BJ (cell line): ENCODE data around the gene DNASE1L1. TPM values are rescaled to one million over a fixed set of nuclear protein-coding genes. Genes with fewer than 3 reads are reported as not detected.

Experiments used
- CTCF ChIA-PET: fragments of 350-600 bp; formaldehyde crosslinking; extraction: SDS; loops from one replicate; lab custom pipeline; 2021; ENCODE audit warnings: antibody characterized with exemption, inconsistent platforms; lab: Yijun Ruan, JAX
- POLR2A ChIA-PET: fragments of 300-600 bp; sonication (Branson Sonifier 250); formaldehyde crosslinking; extraction: SDS; loops from one replicate; lab custom pipeline; 2021; ENCODE audit warnings: antibody characterized with exemption; lab: Charles Lee
- DNase-seq: peaks from one replicate; pipeline ENCODE4 v3.0.0-alpha.2; 2011; ENCODE audit warnings: low read depth
- H3K27me3 ChIP-seq: 2 replicates; pipeline ENCODE4 v1.6.0; 2011; ENCODE audit warnings: low read length; ENCODE audit not compliant: control insufficient read depth, insufficient read depth
- H3K36me3 ChIP-seq: 2 replicates; pipeline ENCODE4 v1.5.1; 2011; ENCODE audit warnings: low read length; ENCODE audit not compliant: control insufficient read depth, insufficient read depth
- H3K4me3 ChIP-seq: 2 replicates; pipeline ENCODE4 v1.5.1; 2011; ENCODE audit warnings: low read depth, mild to moderate bottlenecking, control low read depth, low read length
- CTCF ChIP-seq: IDR thresholded peaks from 2 replicates; pipeline ENCODE4 v1.5.1; 2011; ENCODE audit warnings: low read depth, mild to moderate bottlenecking, control low read depth, inconsistent platforms, low read length, moderate library complexity; ENCODE audit not compliant: insufficient read depth
- polyA plus RNA-seq: library from polyadenylated mRNA; depleted of rRNA; stranded (reverse); fragments of >200 nt; gene quantifications from 2 replicates; pipeline ENCODE4 v1.2.3, GENCODE V29; 2011

Gene DNASE1L1
- polyA plus RNA-seq, 1 experiment, result 63.5 TPM

- CTCF ChIA-PET, result interaction anchor here (3.8 kb wide), 1 partner anchor 8 kb away, joined by 17 read pairs; no protein-coding TSS in a partner anchor
- Histone ChIP-seq H3K27me3 (no peaks in the 10 kb centered on the region), H3K4me3 (no peak overlapping the region), H3K36me3 (peaks cover 6% of the 10 kb centered on the region; the same call in 1 of the 2 replicates)
- DNase-seq, result no peak
- POLR2A ChIA-PET, result no interaction called here
- TF ChIP-seq CTCF, result no peak
Observed at GRCh38 chrX:154381271-154381670, 27.8 kb downstream of the DNASE1L1 start.

GRCh38 chrX:154380787-154381186, 28.3 kb downstream of the DNASE1L1 start:
- DNase-seq, result no peak
- H3K27me3 ChIP-seq, result no peaks in the 10 kb centered on the region
- ChIA-PET CTCF (no interaction called here), POLR2A (no interaction called here)
- H3K4me3 ChIP-seq, result peak overlapping the region; percentile 69
- TF ChIP-seq CTCF, result no peak
- H3K36me3 ChIP-seq, result peaks cover 6% of the 10 kb centered on the region; the same call in 1 of the 2 replicates

- no peak for TF ChIP-seq CTCF
- Histone ChIP-seq H3K4me3 (peak overlapping the region; percentile 69), H3K27me3 (no peaks in the 10 kb centered on the region), H3K36me3 (peaks cover 6% of the 10 kb centered on the region; the same call in 1 of the 2 replicates)
- CTCF ChIA-PET, result interaction anchor here (1.0 kb wide), 1 partner anchor 18 kb away, joined by 3 read pairs; the partner anchor contains the start of gene RPL10
- POLR2A ChIA-PET, result no interaction called here
- no peak for DNase-seq
Observed at GRCh38 chrX:154380153-154380552, 28.9 kb downstream of the DNASE1L1 start.

GRCh38 chrX:154379569-154379951, 29.5 kb downstream of the DNASE1L1 start:
- CTCF ChIA-PET, result interaction anchor here (1.0 kb wide), 1 partner anchor 18 kb away, joined by 3 read pairs; the partner anchor contains the start of gene RPL10
- DNase-seq, result no peak
- no peak for TF ChIP-seq CTCF
- Histone ChIP-seq H3K27me3 (no peaks in the 10 kb centered on the region), H3K36me3 (peaks cover 6% of the 10 kb centered on the region; the same call in 1 of the 2 replicates), H3K4me3 (peak overlapping the region; percentile 69)
- POLR2A ChIA-PET, result no interaction called here

- Histone ChIP-seq H3K27me3 (no peaks in the 10 kb centered on the region), H3K36me3 (peaks cover 6% of the 10 kb centered on the region; the same call in 1 of the 2 replicates), H3K4me3 (peak within 1 kb of the TSS; percentile 69)
- peak; percentile 89 for DNase-seq
- TF ChIP-seq CTCF, result no peak
- POLR2A ChIA-PET, result no interaction called here
- CTCF ChIA-PET, result interaction anchor here (1.0 kb wide), 1 partner anchor 19 kb away, joined by 3 read pairs; the partner anchor contains the start of gene RPL10
Observed at GRCh38 chrX:154378799-154379568, 30.1 kb downstream of the DNASE1L1 start, which contains the start of gene EMD. EMD (plus strand) TSS chrX:154379295; CDS start chrX:154379485, 190 bp downstream.
